Fibroblast of pulmonary artery (primary cell): Measurements from ENCODE around the gene PTPRN2.

Experiments used
- DNase-seq: peaks from one replicate; pipeline ENCODE4 v3.0.0-alpha.2; 2010; ENCODE audit warnings: low read depth
- H3K4me3 ChIP-seq: replicated peaks from 2 replicates; pipeline ENCODE4 v1.5.1; 2011; ENCODE audit warnings: low read depth, mild to moderate bottlenecking, control low read depth, low read length, moderate library complexity
- CTCF ChIP-seq: IDR thresholded peaks from 2 replicates; pipeline ENCODE4 v1.5.1; 2011; ENCODE audit warnings: mild to moderate bottlenecking, control low read depth, low read length, inconsistent platforms; ENCODE audit errors: missing control alignments

Gene PTPRN2

DNA sequence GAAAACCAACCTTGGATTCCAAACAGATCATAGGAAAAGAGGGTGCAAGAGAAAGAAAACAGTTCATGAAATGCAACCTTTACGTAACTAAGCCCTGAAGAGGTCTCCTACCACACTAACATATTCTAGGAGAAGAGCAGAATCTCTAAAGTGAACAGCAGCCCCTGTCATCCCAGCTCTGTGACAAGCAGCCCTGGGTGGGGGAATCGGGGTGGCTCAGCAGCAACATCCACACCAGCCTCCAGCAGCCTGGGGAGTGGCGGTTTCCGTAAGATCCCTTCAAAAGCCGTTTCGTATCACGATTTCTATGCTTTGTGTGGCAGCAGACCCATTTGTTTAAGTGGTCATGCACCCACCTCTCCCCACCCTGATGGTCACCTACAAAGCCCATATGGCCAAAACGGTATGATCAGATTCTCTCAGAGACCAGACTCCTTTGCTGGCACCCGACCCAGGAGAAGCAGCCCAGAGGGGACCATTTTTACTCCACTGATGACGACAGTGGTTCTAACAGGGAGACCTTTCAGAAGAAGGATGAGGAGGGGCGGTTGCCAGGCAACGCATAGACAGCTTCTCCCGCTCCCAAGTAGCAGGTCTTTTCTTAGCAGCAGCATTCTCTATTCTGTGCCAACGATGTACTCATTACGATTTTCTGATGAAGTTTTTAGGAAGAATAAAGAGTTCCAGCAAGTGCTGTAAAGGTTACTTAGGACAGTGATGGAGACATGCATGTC, 950.2 kb downstream of the PTPRN2 start:
- no peak for TF ChIP-seq CTCF
- no peak overlapping the region for H3K4me3 ChIP-seq
- no peak for DNase-seq

GRCh38 chr7:157635669-157636068, 952.0 kb downstream of the PTPRN2 start:
- no peak for TF ChIP-seq CTCF
- DNase-seq: no peak
- H3K4me3 ChIP-seq: no peak overlapping the region

GRCh38 chr7:157635148-157635500, 952.5 kb downstream of the PTPRN2 start:
- TF ChIP-seq CTCF: no peak
- H3K4me3 ChIP-seq: no peak overlapping the region
- DNase-seq: no peak

DNA sequence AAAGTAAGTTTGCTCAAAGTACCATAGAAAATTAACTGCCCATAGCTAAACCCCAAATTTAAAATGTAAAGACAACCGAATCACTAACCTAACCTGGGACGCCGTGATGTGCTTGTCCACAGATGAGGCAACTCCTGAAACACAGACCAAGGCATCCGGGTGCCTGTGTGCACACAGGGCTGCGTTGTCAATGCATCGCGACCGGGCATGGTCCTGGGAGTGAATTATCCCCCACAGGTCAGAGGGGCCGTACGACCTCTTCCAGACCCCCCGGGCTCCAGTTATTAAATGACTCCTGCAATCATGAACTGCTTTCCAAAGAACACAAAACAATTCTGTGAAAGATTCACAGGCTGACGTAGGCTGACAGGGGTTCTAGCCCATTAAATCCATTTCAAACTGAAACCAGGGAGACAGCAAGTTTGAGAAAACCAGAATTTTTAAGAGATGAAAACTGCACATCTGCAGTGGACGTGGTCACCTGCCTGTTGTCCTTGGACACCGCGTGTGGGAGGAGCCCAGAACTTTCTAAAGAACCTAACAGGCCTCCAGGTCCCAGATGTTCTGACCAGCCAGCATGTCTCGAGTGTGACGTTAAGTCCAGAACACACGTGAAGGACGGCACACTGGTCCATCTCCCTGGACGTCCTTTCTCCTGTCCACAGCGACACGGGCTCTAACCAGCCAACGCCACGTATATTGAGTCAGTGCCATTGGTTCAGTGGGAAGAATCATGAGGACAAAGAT, 953.0 kb downstream of the PTPRN2 start:
- H3K4me3 ChIP-seq: no peak overlapping the region
- no peak for DNase-seq
- TF ChIP-seq CTCF: no peak

GRCh38 chr7:157633465-157634185, 954.0 kb downstream of the PTPRN2 start:
- H3K4me3 ChIP-seq: no peak overlapping the region
- no peak for TF ChIP-seq CTCF
- no peak for DNase-seq

DNA sequence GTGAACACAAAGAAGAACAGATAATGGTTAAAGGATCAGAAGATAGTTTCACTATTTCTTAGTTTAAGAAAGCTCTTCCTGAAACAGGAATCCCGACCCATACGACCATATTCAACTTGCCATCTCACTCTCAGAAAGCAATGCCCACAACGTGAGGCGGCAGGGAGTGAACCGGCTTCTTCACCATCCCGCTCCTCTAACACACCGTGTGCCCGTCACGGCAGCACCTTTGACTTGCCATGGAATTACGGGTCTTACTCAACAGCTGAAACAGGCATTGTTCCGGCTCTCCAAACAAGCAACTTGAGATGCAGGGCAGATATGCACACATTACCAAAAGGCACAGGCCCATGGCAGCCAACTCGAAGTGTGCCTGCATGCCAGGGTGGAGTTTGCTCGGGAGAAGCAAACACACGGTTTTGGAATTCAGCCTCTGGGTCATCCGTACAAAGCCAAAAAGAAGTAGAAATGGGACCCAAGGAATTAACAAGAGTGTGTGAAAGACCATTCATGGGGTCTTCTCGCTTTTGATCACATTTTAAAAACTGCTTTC, 957.2 kb downstream of the PTPRN2 start:
- no peak for DNase-seq
- TF ChIP-seq CTCF: no peak
- no peak overlapping the region for H3K4me3 ChIP-seq
